ENCODE results near the gene PLA2G2D.

PLA2G2D gene, protein sequence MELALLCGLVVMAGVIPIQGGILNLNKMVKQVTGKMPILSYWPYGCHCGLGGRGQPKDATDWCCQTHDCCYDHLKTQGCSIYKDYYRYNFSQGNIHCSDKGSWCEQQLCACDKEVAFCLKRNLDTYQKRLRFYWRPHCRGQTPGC

GRCh38 chr1:20119347-20119746 lies at the start of gene PLA2G2D:
PLA2G2D (minus strand) TSS chr1:20119536; CDS start chr1:20119498, 38 bp downstream.
- DNase-seq: no peak

GRCh38 chr1:20168564-20169491 lies 49.5 kb upstream of the PLA2G2D start:
- no peak for DNase-seq

DNA sequence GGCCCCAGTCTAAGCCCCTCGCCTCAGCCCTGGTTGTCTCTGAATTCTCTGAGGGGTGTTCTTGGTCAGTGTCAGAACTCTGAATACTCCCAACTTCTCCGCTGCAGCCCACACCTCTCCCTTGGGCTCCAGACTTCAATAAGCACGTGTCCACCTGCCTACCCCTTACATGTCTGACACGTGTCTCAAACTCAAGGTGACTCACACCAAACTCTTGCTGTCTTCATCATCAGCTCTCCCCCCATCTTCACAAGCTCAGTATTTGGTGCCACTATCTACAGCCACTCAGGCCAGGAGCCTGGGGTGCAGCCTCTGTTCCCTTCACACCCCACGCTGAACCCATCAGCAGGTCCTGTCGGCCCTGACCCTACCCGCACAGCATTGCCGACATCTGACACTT lies 47.8 kb upstream of the PLA2G2D start:
- DNase-seq: no peak

GRCh38 chr1:20166051-20166450 lies 46.7 kb upstream of the PLA2G2D start:
- no peak for DNase-seq

DNA sequence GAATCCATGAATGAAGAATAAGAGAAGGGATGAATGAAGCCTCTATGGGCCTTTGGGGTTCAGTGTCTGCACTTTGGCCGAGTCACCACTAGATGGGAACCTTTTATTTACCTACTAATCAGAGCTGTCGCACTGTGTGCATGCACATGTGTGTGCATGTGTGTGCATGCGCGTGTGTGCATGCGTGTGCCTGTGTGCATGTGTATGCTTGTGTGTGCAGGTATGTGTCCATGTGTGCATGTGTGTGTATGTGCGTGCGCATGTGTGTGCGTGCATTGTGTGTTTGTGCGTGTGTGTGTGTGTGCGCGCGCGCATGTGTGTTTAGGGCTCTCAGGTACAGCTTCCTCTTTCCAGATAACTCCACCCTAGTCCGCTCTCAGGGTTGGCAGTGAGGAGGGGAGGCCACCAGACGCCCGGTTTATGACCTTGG lies 46.2 kb upstream of the PLA2G2D start:
- DNase-seq: no peak

DNA sequence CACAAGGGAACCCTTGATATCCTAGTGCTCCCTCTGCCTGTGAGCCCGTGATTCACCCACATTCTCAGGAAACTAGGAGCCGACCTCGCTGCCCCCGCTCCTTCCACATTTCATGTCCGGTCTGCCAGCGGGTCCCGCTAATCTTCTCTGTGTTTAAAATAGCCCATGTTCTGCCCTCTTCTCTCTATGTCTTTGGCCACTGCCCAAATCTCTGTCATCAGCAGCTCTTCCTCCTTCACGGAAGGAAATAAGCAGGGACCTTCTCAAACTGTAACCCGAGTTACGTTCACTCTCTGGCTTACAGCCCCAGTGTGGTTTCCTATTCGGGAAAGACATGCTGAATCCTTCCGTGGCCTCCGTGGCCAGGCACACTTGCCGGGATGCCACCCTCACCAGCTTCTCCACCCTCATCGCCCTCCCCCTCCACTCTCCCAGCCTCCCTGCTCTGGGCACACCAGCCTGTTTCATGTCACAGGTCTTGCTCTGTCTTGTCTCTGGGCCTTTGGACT lies 45.4 kb upstream of the PLA2G2D start:
- no peak for DNase-seq

GRCh38 chr1:20160034-20160433 lies 40.7 kb upstream of the PLA2G2D start:
- no peak for DNase-seq

DNA sequence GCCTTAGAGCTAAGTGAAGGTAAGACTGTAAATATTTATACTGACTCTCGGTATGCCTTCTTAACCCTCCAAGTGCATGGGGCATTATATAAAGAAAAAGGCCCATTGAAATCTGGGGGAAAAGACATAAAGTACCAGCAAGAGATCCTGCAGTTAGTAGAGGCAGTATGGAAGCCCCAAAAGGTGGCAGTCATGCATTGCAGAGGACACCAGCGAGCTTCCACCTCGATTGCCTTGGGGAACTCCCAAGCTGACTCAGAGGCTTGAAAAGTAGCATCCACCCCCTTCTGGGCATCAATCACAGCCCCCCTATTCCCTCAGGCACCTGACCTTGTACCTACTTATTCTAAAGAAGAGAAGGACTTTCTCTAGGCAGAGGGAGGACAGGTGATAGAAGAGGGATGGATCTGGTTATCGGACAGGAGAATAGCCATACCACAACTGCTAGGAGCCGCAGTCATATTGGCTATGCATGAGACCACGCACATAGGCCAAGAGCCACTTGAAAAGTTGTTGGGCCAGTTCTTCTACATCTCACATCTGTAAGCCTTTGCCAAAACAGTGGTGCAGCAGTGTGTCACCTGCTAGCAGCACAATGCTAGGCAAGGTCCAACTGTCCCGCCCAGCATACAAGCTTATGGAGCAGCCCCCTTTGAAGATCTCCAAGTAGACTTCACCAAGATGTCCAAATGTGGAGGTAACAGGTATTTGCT lies 39.2 kb upstream of the PLA2G2D start:
- no peak for DNase-seq

DNA sequence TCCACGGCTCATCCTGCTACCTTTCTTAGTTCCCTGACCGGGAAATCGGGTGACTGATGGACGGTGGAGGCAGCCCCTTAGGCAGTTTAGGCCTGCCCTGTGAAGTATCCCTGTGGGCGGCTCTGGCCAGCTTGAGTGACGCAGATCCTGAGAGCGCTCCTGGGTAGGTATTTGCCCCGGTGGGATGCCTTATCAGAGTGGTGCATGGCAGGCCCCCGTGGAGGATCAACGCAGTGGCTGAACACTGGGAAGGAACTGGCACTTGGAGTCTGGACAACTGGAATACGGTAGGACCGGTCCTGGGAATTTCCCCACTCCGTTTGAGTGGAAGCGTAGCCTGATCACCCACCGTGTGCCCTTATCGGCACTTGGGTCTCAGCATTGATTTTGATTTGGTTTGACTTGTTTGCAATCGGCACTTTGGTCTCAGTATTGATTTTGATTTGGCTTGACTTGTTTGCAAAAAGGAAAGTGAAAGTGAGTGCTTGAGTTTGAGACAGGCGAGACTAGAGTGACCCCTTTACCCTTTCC lies 35.0 kb upstream of the PLA2G2D start:
- no peak for DNase-seq

DNA sequence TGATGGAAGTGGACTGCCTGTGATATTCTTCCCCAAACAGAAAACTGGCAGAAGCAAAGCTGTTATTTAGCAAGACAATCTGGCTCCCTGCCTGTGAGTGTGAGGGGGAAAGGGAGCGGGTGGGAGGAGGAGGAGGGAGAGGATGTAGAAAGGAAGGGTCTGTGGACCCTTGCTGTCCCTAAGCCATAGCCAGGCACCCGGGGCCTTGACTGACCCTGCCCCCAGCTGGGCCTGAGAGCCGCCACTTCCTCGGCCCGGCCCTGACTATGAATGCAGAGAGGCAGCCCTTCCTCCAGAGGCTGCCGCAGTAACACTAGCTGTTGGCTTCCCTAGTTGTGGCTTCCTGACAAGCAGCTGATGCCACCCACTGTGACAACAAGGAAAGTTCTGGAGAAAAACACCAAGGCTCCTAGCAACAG lies 33.7 kb upstream of the PLA2G2D start:
- no peak for DNase-seq

GRCh38 chr1:20152599-20152930 lies 33.2 kb upstream of the PLA2G2D start:
- DNase-seq: no peak

- no peak for DNase-seq
Observed at GRCh38 chr1:20151906-20152598, 32.7 kb upstream of the PLA2G2D start.

DNA sequence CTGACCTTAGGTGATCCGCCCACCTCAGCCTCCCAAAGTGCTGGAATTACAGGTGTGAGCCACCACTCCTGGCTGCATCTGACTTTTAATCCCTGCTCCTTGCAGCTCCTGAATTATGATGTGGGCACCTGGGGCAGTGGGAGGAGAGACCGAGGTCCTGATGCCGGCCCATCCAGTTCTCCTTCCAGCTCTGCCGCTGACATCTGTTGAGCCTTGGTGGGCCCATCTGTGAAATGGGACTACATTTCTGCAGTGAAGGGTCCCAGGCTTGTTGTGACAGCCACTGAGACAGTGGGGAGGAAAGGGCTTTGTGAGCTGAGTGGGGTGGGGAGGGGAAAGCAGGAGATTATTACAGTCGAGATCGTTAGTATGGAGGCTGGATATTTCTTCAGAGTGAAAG lies 31.6 kb upstream of the PLA2G2D start:
- no peak for DNase-seq

GRCh38 chr1:20150326-20150705 lies 31.0 kb upstream of the PLA2G2D start:
- DNase-seq: no peak

DNA sequence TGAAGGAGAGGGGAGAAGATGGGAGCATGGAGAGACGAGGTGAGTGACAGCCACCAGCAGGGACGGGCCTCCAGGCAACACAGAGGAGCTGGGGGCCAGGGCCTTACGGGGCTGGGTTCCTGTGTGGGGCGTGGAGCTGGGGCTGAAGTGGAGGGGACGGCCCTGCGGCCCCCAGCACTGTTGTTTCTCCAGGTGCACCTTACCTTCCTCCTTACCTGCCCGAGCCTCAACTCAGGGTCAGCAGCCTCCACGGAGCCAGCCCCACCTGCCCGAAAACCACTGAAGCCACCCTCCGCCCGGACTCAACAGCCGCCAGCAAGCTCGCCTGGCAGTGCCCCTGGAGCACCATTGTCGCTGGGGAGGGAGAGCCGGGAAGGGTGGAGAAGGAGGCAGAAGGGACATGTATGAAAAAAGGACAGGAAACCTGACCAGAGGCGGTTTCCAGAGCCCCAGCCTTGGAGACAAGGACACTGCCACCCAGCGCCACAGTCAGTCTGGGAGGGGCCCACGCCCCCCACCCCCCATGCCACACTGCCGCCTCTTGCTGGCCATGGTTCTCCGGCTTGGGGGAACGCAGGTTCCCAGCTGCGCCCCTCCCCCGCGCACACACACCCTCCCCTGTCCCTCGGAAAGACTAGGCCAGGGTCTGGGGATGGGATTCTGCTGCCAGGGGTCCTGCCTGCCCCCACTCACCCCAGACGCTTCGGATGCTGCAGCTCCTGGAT lies 30.4 kb upstream of the PLA2G2D start:
- no peak for DNase-seq

DNA sequence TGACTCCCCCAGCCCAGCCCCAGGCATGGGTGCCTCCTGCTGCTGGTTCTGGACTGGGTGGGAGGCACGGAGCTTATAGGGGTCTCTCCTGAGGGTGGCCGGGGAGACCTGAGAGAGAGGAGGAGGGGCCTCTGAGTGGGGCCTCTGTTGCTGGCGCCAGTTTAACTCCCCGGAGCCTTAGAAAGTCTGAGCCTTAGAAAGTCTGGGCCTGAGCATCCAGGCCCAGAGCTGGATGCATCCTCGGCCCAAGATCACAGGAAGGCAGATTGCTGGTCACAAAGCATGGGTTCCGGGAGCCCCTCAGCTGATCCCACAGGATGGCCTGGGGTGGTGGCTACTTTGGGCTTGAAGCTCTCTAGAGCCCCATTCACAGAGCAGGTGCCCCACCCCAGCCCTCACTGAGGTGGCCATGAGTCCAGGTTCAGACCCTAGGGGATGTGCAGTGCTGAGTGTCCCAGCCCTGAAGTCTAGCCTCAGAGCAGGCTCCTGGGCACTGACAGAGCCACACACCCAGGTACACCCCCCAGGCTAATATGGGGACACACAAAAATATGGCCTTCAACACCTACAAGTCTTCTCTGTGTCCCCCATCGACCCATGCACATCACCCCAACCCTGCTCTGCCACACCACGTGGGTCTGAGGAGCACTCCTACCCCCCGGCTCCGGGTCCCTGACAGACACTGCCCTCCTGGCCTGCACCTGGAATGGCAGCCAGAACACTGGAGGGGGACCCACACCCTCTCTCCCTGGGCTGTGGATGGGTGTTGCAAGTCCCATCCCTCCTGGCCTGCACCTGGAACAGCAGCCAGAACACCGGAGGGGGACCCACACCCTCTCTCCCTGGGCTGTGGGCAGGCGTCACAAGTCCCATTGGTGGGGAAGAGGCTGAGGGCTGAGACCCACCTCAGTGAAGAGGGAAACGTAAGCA lies 29.5 kb upstream of the PLA2G2D start:
- DNase-seq: no peak

GRCh38 chr1:20147846-20148570 lies 28.7 kb upstream of the PLA2G2D start:
- DNase-seq: no peak

GRCh38 chr1:20143734-20144565 lies 24.6 kb upstream of the PLA2G2D start:
- no peak for DNase-seq

DNA sequence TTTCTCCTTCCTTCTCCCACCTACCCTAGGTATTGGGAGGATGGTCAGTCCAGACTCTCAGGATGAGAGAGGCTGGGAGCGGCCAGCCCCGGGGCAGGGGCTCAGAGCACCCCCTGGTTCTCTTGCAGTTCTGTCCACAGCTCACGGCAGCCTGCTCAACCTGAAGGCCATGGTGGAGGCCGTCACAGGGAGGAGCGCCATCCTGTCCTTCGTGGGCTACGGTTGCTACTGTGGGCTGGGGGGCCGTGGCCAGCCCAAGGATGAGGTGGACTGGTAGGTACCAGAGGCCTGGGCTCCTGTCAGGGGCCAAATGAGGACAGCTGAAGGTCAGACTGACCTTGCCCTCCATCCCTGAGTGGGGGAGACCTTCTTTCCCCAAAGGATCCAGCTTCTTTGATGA lies 24.0 kb upstream of the PLA2G2D start:
- no peak for DNase-seq
